ENCODE results near the gene GNG11. TPM values are rescaled to one million over a fixed set of nuclear protein-coding genes. Genes with fewer than 3 reads are reported as not detected.

GNG11 gene
- total and polyA plus RNA-seq, 11 donors = 10.5 to 37.7 (median 19.0) TPM

- 41 to 48% (median 45%) methylated on average over 8 of the region's 8 CpGs for WGBS, 4 donors
- H3K9me3 ChIP-seq = no peaks in the 10 kb centered on the region
- H3K4me3 ChIP-seq = peak overlapping the region; percentile 43 to 79 (median 66)
- DNase-seq = no peak
- no peak for ATAC-seq
- TF ChIP-seq CTCF (IDR thresholded peaks at IDR 0.05) (no peak), POLR2A (IDR thresholded peaks at IDR 0.05) (no peak)
- peaks cover 0 to 12% (median 2%) of the 10 kb centered on the region in 9 donors for H3K36me3 ChIP-seq
- H3K27ac ChIP-seq = peak overlapping the region; percentile 83 to 97 (median 94)
- intact Hi-C loops (cut with DNase I) = loop anchor here in 6 of 10 donors (5.0 kb wide), 2 partner anchors 51 to 81 kb away; partner anchors contain the start of gene BET1 (in 5 of the 6)
- peaks cover 0 to 23% (median 4%) of the 10 kb centered on the region in 12 donors for H3K4me1 ChIP-seq
- peaks cover 0 to 5% (median 0%) of the 10 kb centered on the region in 9 donors for H3K27me3 ChIP-seq
These were observed 349 bp upstream of the GNG11 start for GRCh38 chr7:93921186-93921585.

- intact Hi-C loops (cut with DNase I) = loop anchor here in 6 of 10 donors (5.0 kb wide), 2 partner anchors 49 to 79 kb away; partner anchors contain the start of gene BET1 (in 5 of the 6)
- 33 to 46% (median 42%) methylated on average over 6 of the region's 6 CpGs for WGBS, 4 donors
These were observed 1.8 kb downstream of the GNG11 start for GRCh38 chr7:93923296-93923695.

GRCh38 chr7:93923942-93924341 lies 2.4 kb downstream of the GNG11 start:
- 19 to 35% (median 29%) methylated on average over 1 of the region's 1 CpG for WGBS, 4 donors
- Histone ChIP-seq H3K4me1 (peaks cover 0 to 41% (median 13%) of the 10 kb centered on the region in 12 donors), H3K27ac (peak overlapping the region; percentile 12 to 97 (median 90)), H3K36me3 (peaks cover 0 to 26% (median 17%) of the 10 kb centered on the region in 9 donors), H3K27me3 (peaks cover 0 to 5% (median 0%) of the 10 kb centered on the region in 9 donors), H3K9me3 (no peaks in the 10 kb centered on the region), H3K4me3 (peak overlapping the region; percentile 43 to 79 (median 66))
- DNase-seq (no peak), ATAC-seq (no peak)
- intact Hi-C loops (cut with DNase I) = loop anchor here in 6 of 10 donors (5.0 kb wide), 2 partner anchors 48 to 78 kb away; partner anchors contain the start of gene BET1 (in 5 of the 6)
- TF ChIP-seq CTCF (IDR thresholded peaks at IDR 0.05) = no peak
- no peak for TF ChIP-seq POLR2A (IDR thresholded peaks at IDR 0.05)

More at GRCh38 chr7:93923296-93923695, 1.8 kb downstream of the GNG11 start:
- no peaks in the 10 kb centered on the region for H3K9me3 ChIP-seq
- H3K36me3 ChIP-seq = peaks cover 0 to 26% (median 17%) of the 10 kb centered on the region in 9 donors
- H3K27me3 ChIP-seq = peaks cover 0 to 5% (median 0%) of the 10 kb centered on the region in 9 donors
- H3K4me3 ChIP-seq = peak overlapping the region; percentile 43 to 79 (median 66)
- ATAC-seq (peak in 1 of 4 donors; percentile 9), DNase-seq (no peak)
- peaks cover 0 to 41% (median 13%) of the 10 kb centered on the region in 12 donors for H3K4me1 ChIP-seq
- TF ChIP-seq POLR2A (IDR thresholded peaks at IDR 0.05) (no peak), CTCF (IDR thresholded peaks at IDR 0.05) (no peak)
- peak overlapping the region; percentile 83 to 97 (median 94) for H3K27ac ChIP-seq

GRCh38 chr7:93926800-93927199 lies 5.3 kb downstream of the GNG11 start:
- DNase-seq = peak in 1 of 5 donors; percentile 29
- peaks cover 0 to 31% (median 12%) of the 10 kb centered on the region in 12 donors for H3K4me1 ChIP-seq

More at GRCh38 chr7:93926800-93927199, 5.3 kb downstream of the GNG11 start:
- TF ChIP-seq CTCF (IDR thresholded peaks at IDR 0.05) = no peak
- TF ChIP-seq POLR2A (IDR thresholded peaks at IDR 0.05) = no peak
- ATAC-seq = peak in 1 of 4 donors; percentile 56
- Histone ChIP-seq H3K36me3 (peaks cover 0 to 26% (median 17%) of the 10 kb centered on the region in 9 donors), H3K27ac (peak overlapping the region in 8 of 12 donors; percentile 16 to 62 (median 48)), H3K4me3 (no peak overlapping the region), H3K9me3 (no peaks in the 10 kb centered on the region), H3K27me3 (peaks cover 0 to under 1% (median 0%) of the 10 kb centered on the region in 9 donors)
- WGBS, 4 donors = 43 to 69% (median 59%) methylated on average over 1 of the region's 1 CpG
- intact Hi-C loops (cut with DNase I) = no loop called here
